Peyer's patch (tissue), 4 donors: Measurements from ENCODE around the gene EIF1.

ENCODE experiments used
- CTCF ChIP-seq, 6 experiments: fragments of 450-650 bp in 4 of 6; fragments of 200-600 bp in 2 of 6; sonication (generic) in 1 of 6; IDR thresholded peaks; one replicate each; pipeline ENCODE4 v1.5.1; 2017 to 2019; ENCODE audit warnings: antibody characterized with exemption in 6 of 6, mild to moderate bottlenecking in 3 of 6, moderate library complexity in 1 of 6
- POLR2A ChIP-seq, 2 donors: fragments of 450-650 bp; IDR thresholded peaks; one replicate each; pipeline ENCODE4 v1.5.1; 2017; ENCODE audit warnings: antibody characterized with exemption in 2 of 2, mild to moderate bottlenecking in 2 of 2, moderate library complexity in 2 of 2

GRCh38 chr17:41682631-41683030 lies 6.1 kb upstream of the EIF1 start:
- TF ChIP-seq POLR2A (IDR thresholded peaks at IDR 0.05), result no peak
- TF ChIP-seq CTCF (IDR thresholded peaks at IDR 0.05), result no peak
